K562 (cell line): ENCODE measurements around the gene UBFD1. TPM values are rescaled to one million over a fixed set of nuclear protein-coding genes. Genes with fewer than 3 reads are reported as not detected.

Experiments
- CGGBP1 ChIP-seq: fragments of 250-450 bp; sonication (Bioruptor Pico); IDR thresholded peaks from 2 replicates; pipeline ENCODE4 v1.9.0; 2021; ENCODE audit warnings: mild to moderate bottlenecking
- CREB1 ChIP-seq, 2 experiments: sonication (generic) in 1 of 2; formaldehyde crosslinking in 1 of 2; IDR thresholded peaks; 2 replicates each; pipeline versions ENCODE4 v1.6.1 to v1.8.0; 2012 to 2022; ENCODE audit warnings: inconsistent platforms in 1 of 2, mild to moderate bottlenecking in 1 of 2, missing genetic modification reagents in 1 of 2, moderate library complexity in 1 of 2
- CTBP1 ChIP-seq: fragments of 450-650 bp; IDR thresholded peaks from 2 replicates; pipeline ENCODE4 v1.6.1; 2016; ENCODE audit warnings: borderline replicate concordance
- E4F1 ChIP-seq: fragments of 250-450 bp; sonication (Bioruptor Pico); IDR thresholded peaks from 2 replicates; pipeline ENCODE4 v1.5.0; 2021; ENCODE audit warnings: mild to moderate bottlenecking, borderline replicate concordance
- ELF1 ChIP-seq: fragments of 200-800 bp; sonication (Bioruptor generic); IDR thresholded peaks from 2 replicates; pipeline ENCODE4 v1.6.1; 2016; ENCODE audit warnings: missing genetic modification characterization, missing compliant biosample characterization
- HCFC1 ChIP-seq: IDR thresholded peaks from 2 replicates; pipeline ENCODE4 v1.6.1; 2012; ENCODE audit warnings: low read depth, low read length, improper control_type of control experiment
- NKRF ChIP-seq: fragments of 450-650 bp; IDR thresholded peaks from 2 replicates; pipeline ENCODE4 v1.6.1; 2016; ENCODE audit warnings: borderline replicate concordance
- NR2C2 ChIP-seq, 2 experiments: fragments of 200-800 bp in 1 of 2; sonication (Bioruptor generic) in 1 of 2; sonication (generic) in 1 of 2; formaldehyde crosslinking in 1 of 2; IDR thresholded peaks; 2 replicates each; pipeline versions ENCODE4 v1.6.1 to v1.8.0; 2016 to 2022; ENCODE audit warnings: mild to moderate bottlenecking in 1 of 2, missing compliant biosample characterization in 1 of 2, missing genetic modification characterization in 1 of 2, missing genetic modification reagents in 1 of 2
- POLR2H ChIP-seq: IDR thresholded peaks from 2 replicates; pipeline ENCODE4 v1.6.1; 2016; ENCODE audit warnings: missing genetic modification characterization, low read depth, mild to moderate bottlenecking, control low read depth, missing compliant biosample characterization, moderate library complexity
- SMAD2 ChIP-seq: fragments of 150-350 bp; IDR thresholded peaks from 2 replicates; pipeline ENCODE4 v1.6.1; 2014; ENCODE audit warnings: low read depth, mild to moderate bottlenecking, low read length
- SOX6 ChIP-seq: fragments of 450-650 bp; IDR thresholded peaks from 2 replicates; pipeline ENCODE4 v1.6.1; 2014; ENCODE audit warnings: mild to moderate bottlenecking
- SRSF1 ChIP-seq: fragments of 200-400 bp; formaldehyde crosslinking; IDR thresholded peaks from 2 replicates; pipeline ENCODE4 v1.6.1; 2017; ENCODE audit warnings: mild to moderate bottlenecking, low read depth, low read length, moderate library complexity
- SUPT5H ChIP-seq: fragments of 450-650 bp; IDR thresholded peaks from 2 replicates; pipeline ENCODE4 v1.6.1; 2016
- TFAP4 ChIP-seq: sonication (generic); formaldehyde crosslinking; IDR thresholded peaks from 2 replicates; pipeline ENCODE4 v1.8.0; 2022; ENCODE audit warnings: missing genetic modification reagents, mild to moderate bottlenecking, moderate library complexity, borderline replicate concordance
- ZBTB26 ChIP-seq: fragments of 450-650 bp; formaldehyde crosslinking; IDR thresholded peaks from 2 replicates; pipeline ENCODE4 v1.4.0; 2022; ENCODE audit warnings: missing genetic modification characterization
- ZNF239 ChIP-seq: fragments of 250-450 bp; sonication (Bioruptor Pico); IDR thresholded peaks from 2 replicates; pipeline ENCODE4 v1.4.0; 2020; ENCODE audit warnings: mild to moderate bottlenecking
- ZNF282 ChIP-seq: sonication (generic); formaldehyde crosslinking; IDR thresholded peaks from 2 replicates; pipeline ENCODE4 v1.8.1; 2023; ENCODE audit warnings: missing genetic modification reagents
- ZNF740 ChIP-seq, 3 experiments: fragments of 200-800 bp in 1 of 3; sonication (Bioruptor generic) in 1 of 3; sonication (generic) in 1 of 3; formaldehyde crosslinking in 1 of 3; IDR thresholded peaks; 2 replicates each; pipeline versions ENCODE4 v1.6.1 to v1.8.0; 2016 to 2022; ENCODE audit warnings: mild to moderate bottlenecking in 2 of 3, missing compliant biosample characterization in 2 of 3, missing genetic modification characterization in 2 of 3, missing genetic modification reagents in 1 of 3
- polyA plus RNA-seq, 8 experiments: library from polyadenylated mRNA; depleted of rRNA in 4 of 8; stranded (reverse) in 5 of 8; unstranded in 3 of 8; fragments of >200 nt; fragmentation: Nextera tagmentation in 2 of 8; fragmentation: Illumina TruSeq in 1 of 8; extraction: Ambion mirVana in 2 of 8; extraction: Trizol in 1 of 8; gene quantifications; 2 replicates each; pipeline versions ENCODE4 v1.2.1 to v1.2.3, GENCODE V29; 2011 to 2014; ENCODE audit warnings: inconsistent platforms in 1 of 8, missing spikeins in 1 of 8
- total RNA-seq, 7 experiments: library from RNA; depleted of rRNA in 6 of 7; stranded (reverse); fragments of >200 nt in 6 of 7; fragmentation: Illumina TruSeq in 2 of 7; extraction: Trizol in 2 of 7; gene quantifications; 2 replicates each; pipeline versions ENCODE4 v1.2.1 to v1.2.3, GENCODE V29; 2011 to 2021; ENCODE audit warnings: low replicate concordance in 1 of 7

The UBFD1 gene
- total and polyA plus RNA-seq, 9 of the 15 experiments (the other 6 are each of a cell fraction or from before 2014, with no cell fraction given): 10.7 to 66.2 (median 34.0) TPM

GRCh38 chr16:23595951-23596720 lies 38.6 kb downstream of the UBFD1 start, which contains the start of gene NDUFAB1 (continued):
- TF ChIP-seq NKRF (peak; percentile 88; the same call in 1 of the 2 replicates), SMAD2 (no peak), SRSF1 (no peak), ELF1 (tag) (peak; percentile 64), HCFC1 (peak; percentile 79), SUPT5H (peak; percentile 87), NR2C2 (CRISPR knock-in tag; IDR thresholded peaks at IDR 0.05) (no peak), NR2C2 (tag; IDR thresholded peaks at IDR 0.05) (peak; percentile 88), ZNF740 (CRISPR knock-in tag; IDR thresholded peaks at IDR 0.05) (0 out of 2 replicates have a peak, but pooled peaks have one; percentile 8), ZNF740 (tag; IDR thresholded peaks at IDR 0.05) (no peak), POLR2H (tag) (peak; percentile 21; the same call in 1 of the 2 replicates), SOX6 (peak; percentile 64; the same call in 1 of the 2 replicates), CREB1 (IDR thresholded peaks at IDR 0.05) (peak; percentile 80), CREB1 (CRISPR knock-in tag; IDR thresholded peaks at IDR 0.05) (peak; percentile 78), ZBTB26 (CRISPR knock-in tag) (no peak), CTBP1 (peak; percentile 80), TFAP4 (CRISPR knock-in tag) (peak; percentile 65; the same call in 1 of the 2 replicates), E4F1 (CRISPR knock-in tag) (peak; percentile 92), ZNF239 (CRISPR knock-in tag) (no peak), ZNF282 (CRISPR knock-in tag) (no peak), CGGBP1 (CRISPR knock-in tag) (no peak)
